Mucosa of stomach (tissue), 1 donor: ENCODE measurements around the gene CACNB4.
"Not testable (repeated sequence)": the region's sequence is repeated elsewhere in the genome, so short reads cannot be mapped to it uniquely, and the experiment has no call there.

ENCODE experiments used
- H3K27me3 ChIP-seq: one replicate; pipeline ENCODE4 v1.7.0; 2013; ENCODE audit warnings: mild to moderate bottlenecking, low read length; ENCODE audit not compliant: control insufficient read depth, insufficient read depth
- H3K36me3 ChIP-seq: one replicate; pipeline ENCODE4 v1.7.0; 2013; ENCODE audit warnings: low read length; ENCODE audit not compliant: control insufficient read depth, insufficient read depth
- H3K4me1 ChIP-seq: one replicate; pipeline ENCODE4 v1.7.0; 2013; ENCODE audit warnings: mild to moderate bottlenecking, low read length; ENCODE audit not compliant: control insufficient read depth, insufficient read depth
- H3K4me3 ChIP-seq: one replicate; pipeline ENCODE4 v1.7.0; 2013; ENCODE audit warnings: low read length
- H3K9ac ChIP-seq: one replicate; pipeline ENCODE4 v1.7.0; 2013; ENCODE audit warnings: mild to moderate bottlenecking, low read length, moderate library complexity
- H3K9me3 ChIP-seq: one replicate; pipeline ENCODE4 v1.7.0; 2013; ENCODE audit warnings: mild to moderate bottlenecking, low read length, moderate library complexity; ENCODE audit not compliant: control insufficient read depth
- donor health status: Pancreatic carcinoma.

The CACNB4 gene

GRCh38 chr2:151803811-151804210, 295.0 kb downstream of the CACNB4 start:
- Histone ChIP-seq H3K4me3 (no peak overlapping the region), H3K9me3 (no peaks in the 10 kb centered on the region), H3K36me3 (no peaks in the 10 kb centered on the region), H3K4me1 (no peaks in the 10 kb centered on the region), H3K27me3 (no peaks in the 10 kb centered on the region), H3K9ac (no peak overlapping the region)

- H3K4me3 ChIP-seq: no peak overlapping the region
- H3K9ac ChIP-seq: no peak overlapping the region
- no peaks in the 10 kb centered on the region for H3K36me3 ChIP-seq
- H3K27me3 ChIP-seq: no peaks in the 10 kb centered on the region
- no peaks in the 10 kb centered on the region for H3K4me1 ChIP-seq
- no peaks in the 10 kb centered on the region for H3K9me3 ChIP-seq
Measured at GRCh38 chr2:151802315-151802714, 296.5 kb downstream of the CACNB4 start.

DNA sequence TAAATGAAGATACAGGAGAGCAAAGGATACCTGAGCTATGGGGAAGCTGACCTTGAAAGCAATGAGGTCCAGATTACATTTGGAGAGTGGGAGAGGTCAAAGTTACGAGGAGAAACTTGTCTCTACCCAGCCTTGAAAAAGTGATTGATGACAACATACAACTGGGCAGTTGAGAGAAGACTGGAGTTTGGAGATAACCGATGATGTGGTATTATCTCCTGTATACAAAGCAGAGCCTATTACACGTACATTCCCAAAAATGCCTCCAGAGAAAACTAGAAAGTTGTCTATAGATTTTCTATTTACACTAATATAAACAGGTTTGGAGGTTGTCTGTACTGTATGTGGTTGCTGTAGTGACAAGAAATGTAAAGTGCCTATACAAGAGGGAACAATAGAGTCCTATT, 299.0 kb downstream of the CACNB4 start:
- no peaks in the 10 kb centered on the region for H3K27me3 ChIP-seq
- no peaks in the 10 kb centered on the region for H3K36me3 ChIP-seq

GRCh38 chr2:151796774-151797173, 302.1 kb downstream of the CACNB4 start:
- Histone ChIP-seq H3K36me3 (no peaks in the 10 kb centered on the region), H3K27me3 (no peaks in the 10 kb centered on the region), H3K9me3 (no peaks in the 10 kb centered on the region), H3K4me1 (no peaks in the 10 kb centered on the region), H3K4me3 (no peak overlapping the region), H3K9ac (no peak overlapping the region)

More for the DNA sequence above, 299.0 kb downstream of the CACNB4 start:
- no peak overlapping the region for H3K4me3 ChIP-seq
- no peak overlapping the region for H3K9ac ChIP-seq
- no peaks in the 10 kb centered on the region for H3K9me3 ChIP-seq
- no peaks in the 10 kb centered on the region for H3K4me1 ChIP-seq

DNA sequence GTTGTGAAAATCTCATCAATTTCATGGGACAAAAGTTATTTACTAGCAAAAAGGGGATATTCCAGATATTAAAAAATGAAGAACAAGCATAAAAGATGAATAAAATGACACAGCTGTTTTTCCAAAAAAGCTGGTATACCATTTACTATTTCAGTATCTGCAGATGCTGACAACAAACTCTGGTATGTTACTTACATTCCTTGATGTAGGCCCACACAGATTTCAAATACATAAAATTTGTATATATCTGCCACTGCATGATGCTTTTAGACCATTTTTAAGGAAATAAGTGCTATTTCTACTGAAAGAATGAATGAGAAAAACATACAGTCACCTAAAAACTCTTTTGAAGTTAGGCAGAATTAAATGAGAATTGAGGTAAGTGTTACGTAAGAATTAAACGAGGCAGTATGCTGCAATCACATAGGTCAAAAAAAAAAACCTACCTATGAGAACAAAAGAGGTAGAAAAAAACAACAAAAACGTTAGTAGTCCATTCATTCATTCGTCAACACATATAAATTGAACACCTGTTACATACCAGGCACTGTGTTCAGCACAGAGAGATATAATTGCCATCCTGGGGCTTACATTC, 303.1 kb downstream of the CACNB4 start:
- Histone ChIP-seq H3K9me3 (no peaks in the 10 kb centered on the region), H3K27me3 (no peaks in the 10 kb centered on the region), H3K4me3 (no peak overlapping the region), H3K4me1 (no peaks in the 10 kb centered on the region), H3K36me3 (no peaks in the 10 kb centered on the region), H3K9ac (no peak overlapping the region)

GRCh38 chr2:151794422-151794821, 304.4 kb downstream of the CACNB4 start:
- H3K4me3 ChIP-seq, H3K9ac ChIP-seq, H3K9me3 ChIP-seq, H3K4me1 ChIP-seq, H3K36me3 ChIP-seq, H3K27me3 ChIP-seq: not testable (repeated sequence)

GRCh38 chr2:151793123-151793522, 305.7 kb downstream of the CACNB4 start:
- no peaks in the 10 kb centered on the region for H3K4me1 ChIP-seq
- H3K36me3 ChIP-seq: no peaks in the 10 kb centered on the region
- H3K9me3 ChIP-seq: no peaks in the 10 kb centered on the region
- H3K4me3 ChIP-seq: no peak overlapping the region
- no peak overlapping the region for H3K9ac ChIP-seq
- H3K27me3 ChIP-seq: no peaks in the 10 kb centered on the region

DNA sequence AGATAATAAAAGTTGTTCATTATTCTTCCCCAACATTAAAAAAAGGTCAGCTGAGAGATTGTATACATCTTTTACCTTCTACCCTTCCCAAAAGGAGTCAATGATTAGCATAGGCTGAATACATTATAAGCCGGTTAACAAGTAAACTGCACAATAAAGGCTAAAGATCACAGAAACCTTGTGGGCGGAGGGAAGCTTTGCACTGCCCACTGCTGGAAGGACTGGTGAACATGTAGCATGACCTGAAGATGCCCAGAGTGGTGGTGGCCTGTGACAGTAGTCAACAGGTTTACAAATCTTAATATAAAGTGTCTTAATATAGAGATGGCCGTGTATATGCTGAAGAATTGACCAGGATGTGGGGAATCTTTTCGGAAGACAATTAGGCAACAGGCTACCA, 306.3 kb downstream of the CACNB4 start:
- no peak overlapping the region for H3K9ac ChIP-seq
- no peaks in the 10 kb centered on the region for H3K27me3 ChIP-seq
- H3K9me3 ChIP-seq: no peaks in the 10 kb centered on the region
- H3K4me3 ChIP-seq: no peak overlapping the region
- no peaks in the 10 kb centered on the region for H3K4me1 ChIP-seq
- no peaks in the 10 kb centered on the region for H3K36me3 ChIP-seq

- H3K9me3 ChIP-seq: no peaks in the 10 kb centered on the region
- no peaks in the 10 kb centered on the region for H3K27me3 ChIP-seq
- no peak overlapping the region for H3K4me3 ChIP-seq
- no peak overlapping the region for H3K9ac ChIP-seq
- H3K36me3 ChIP-seq: no peaks in the 10 kb centered on the region
- H3K4me1 ChIP-seq: no peaks in the 10 kb centered on the region
Measured at GRCh38 chr2:151791545-151791944, 307.3 kb downstream of the CACNB4 start.

DNA sequence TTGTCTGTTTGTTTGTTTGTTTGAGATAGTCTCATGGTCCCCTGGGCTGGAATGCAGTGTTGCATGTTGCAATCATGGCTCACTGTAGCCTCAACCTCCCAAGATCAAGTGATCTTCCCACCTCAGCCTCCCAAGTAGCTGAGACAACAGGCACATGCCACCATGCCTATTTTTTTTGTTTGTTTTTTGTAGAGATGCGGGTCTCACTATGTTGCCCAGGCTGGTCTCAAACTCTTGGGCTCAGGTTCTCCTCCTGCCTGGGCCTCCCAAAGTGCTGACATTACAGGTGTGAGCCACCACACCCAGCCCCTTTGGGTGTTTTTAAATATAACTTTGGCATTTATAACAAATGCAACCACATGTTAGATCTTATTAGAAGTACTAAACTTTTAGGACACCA, 308.2 kb downstream of the CACNB4 start:
- H3K9me3 ChIP-seq: no peaks in the 10 kb centered on the region
- no peaks in the 10 kb centered on the region for H3K36me3 ChIP-seq
- no peak overlapping the region for H3K9ac ChIP-seq
- H3K27me3 ChIP-seq: no peaks in the 10 kb centered on the region
- H3K4me1 ChIP-seq: no peaks in the 10 kb centered on the region
- H3K4me3 ChIP-seq: no peak overlapping the region

GRCh38 chr2:151789055-151789834, 309.6 kb downstream of the CACNB4 start:
- Histone ChIP-seq H3K36me3 (no peaks in the 10 kb centered on the region), H3K9me3 (no peaks in the 10 kb centered on the region), H3K9ac (no peak overlapping the region), H3K4me3 (no peak overlapping the region), H3K4me1 (no peaks in the 10 kb centered on the region), H3K27me3 (no peaks in the 10 kb centered on the region)

GRCh38 chr2:151786483-151786882, 312.4 kb downstream of the CACNB4 start:
- no peaks in the 10 kb centered on the region for H3K27me3 ChIP-seq
- no peaks in the 10 kb centered on the region for H3K4me1 ChIP-seq
- H3K36me3 ChIP-seq: no peaks in the 10 kb centered on the region
- H3K9me3 ChIP-seq: no peaks in the 10 kb centered on the region
- no peak overlapping the region for H3K4me3 ChIP-seq
- no peak overlapping the region for H3K9ac ChIP-seq
